HepG2 (cell line): ENCODE measurements around the gene PPP1R13B. TPM values are rescaled to one million over a fixed set of nuclear protein-coding genes. Genes with fewer than 3 reads are reported as not detected.
A peak's percentile ranks its signal among the peaks of the same experiment; 100 is the strongest.

Source experiments
- ATAC-seq: fragments of 200-7000 bp; cut with Tn5 transposase; 3 replicates; pipeline ENCODE4 v1.9.1; 2020; ENCODE audit warnings: mild to moderate bottlenecking, moderate library complexity
- BruUV-seq: library from RNA; stranded (reverse); fragments of 400-500 nt; replicated peaks from 2 replicates; lab custom pipeline; 2021; lab: Mats Ljungman, UMichigan
- CTCF ChIA-PET: fragments of 300-600 bp; formaldehyde crosslinking; extraction: SDS; loops from one replicate; lab custom pipeline; 2021; ENCODE audit warnings: low total read pairs, inconsistent platforms, low intra/inter-chr PET ratio; lab: Yijun Ruan, JAX
- POLR2A ChIA-PET: fragments of 350-600 bp; sonication (Branson Sonifier 250); formaldehyde crosslinking; loops from one replicate; lab custom pipeline; 2020; ENCODE audit warnings: antibody characterized with exemption, inconsistent platforms; lab: Yijun Ruan, JAX
- DNase-seq: peaks from one replicate; pipeline ENCODE4 v3.0.0-alpha.2; 2015; ENCODE audit warnings: low spot score
- FAIRE-seq: peaks from 3 replicates; lab custom pipeline; 2011; peaks lifted over from hg19 to GRCh38; lab: Jason Lieb, UNC
- H2AFZ ChIP-seq: one replicate; pipeline ENCODE4 v1.6.1; 2011; ENCODE audit warnings: low read length, inconsistent platforms
- H3K27ac ChIP-seq: fragments of 300-600 bp; 3 replicates; pipeline ENCODE4 v1.8.0; 2011; ENCODE audit warnings: mixed run types, mild to moderate bottlenecking, mixed read lengths, low read length, inconsistent platforms; ENCODE audit not compliant: insufficient read depth; ENCODE audit errors: extremely low read length
- H3K27me3 ChIP-seq, 2 experiments: fragments of 200-600 bp in 1 of 2; 2 replicates in 1 of 2; 3 replicates in 1 of 2; pipeline versions ENCODE4 v1.6.0 to v1.8.0; 2011; ENCODE audit warnings: low read length in 2 of 2, mild to moderate bottlenecking in 2 of 2, moderate library complexity in 2 of 2, inconsistent platforms in 1 of 2; ENCODE audit not compliant: insufficient read depth in 2 of 2, control insufficient read depth in 1 of 2
- H3K36me3 ChIP-seq, 2 experiments: fragments of 200-600 bp in 1 of 2; replicated peaks in 1 of 2; 2 replicates in 1 of 2; 3 replicates in 1 of 2; pipeline versions ENCODE4 v1.5.1 to v1.8.0; 2011; ENCODE audit warnings: low read length in 2 of 2, inconsistent platforms in 1 of 2; ENCODE audit not compliant: insufficient read depth in 2 of 2, control insufficient read depth in 1 of 2
- H3K4me1 ChIP-seq: 2 replicates; pipeline ENCODE4 v1.5.1; 2012; ENCODE audit warnings: low read length, inconsistent platforms; ENCODE audit not compliant: insufficient read depth
- H3K4me2 ChIP-seq: 2 replicates; pipeline ENCODE4 v1.6.0; 2011; ENCODE audit warnings: low read depth, low read length, inconsistent platforms
- H3K4me3 ChIP-seq, 3 experiments: fragments of 200-600 bp in 1 of 3; sonication (generic), shearing (Covaris generic) in 1 of 3; replicated peaks in 1 of 3; 2 replicates each; pipeline ENCODE4 v1.5.1; 2011 to 2016; ENCODE audit warnings: low read length in 3 of 3, inconsistent platforms in 2 of 3, low read depth in 2 of 3, mild to moderate bottlenecking in 2 of 3, control low read depth in 1 of 3, mixed read lengths in 1 of 3; ENCODE audit not compliant: insufficient read depth in 1 of 3
- H3K79me2 ChIP-seq: one replicate; pipeline ENCODE4 v1.6.1; 2011; ENCODE audit warnings: low read length, inconsistent platforms; ENCODE audit not compliant: insufficient read depth
- H3K9ac ChIP-seq: 2 replicates; pipeline ENCODE4 v1.6.0; 2011; ENCODE audit warnings: mild to moderate bottlenecking, low read depth, low read length, inconsistent platforms; ENCODE audit not compliant: insufficient read depth
- H3K9me3 ChIP-seq: 2 replicates; pipeline ENCODE4 v1.5.1; 2012; ENCODE audit warnings: mild to moderate bottlenecking, low read length
- H4K20me1 ChIP-seq: 2 replicates; pipeline ENCODE4 v1.6.0; 2011; ENCODE audit warnings: inconsistent platforms, mild to moderate bottlenecking, low read length, moderate library complexity; ENCODE audit not compliant: insufficient read depth
- CTCF ChIP-seq: sonication (generic); formaldehyde crosslinking; IDR thresholded peaks from 2 replicates; pipeline ENCODE4 v1.5.0; 2020; ENCODE audit warnings: mild to moderate bottlenecking, missing genetic modification reagents, moderate library complexity
- FIP1L1 ChIP-seq: fragments of 200-400 bp; formaldehyde crosslinking; IDR thresholded peaks from 2 replicates; pipeline ENCODE4 v1.6.1; 2018; ENCODE audit warnings: low read depth, mild to moderate bottlenecking, low read length, moderate library complexity, borderline replicate concordance; ENCODE audit not compliant: insufficient read depth
- IRF2 ChIP-seq: IDR thresholded peaks from 2 replicates; pipeline ENCODE4 v1.6.1; 2018; ENCODE audit warnings: missing genetic modification reagents, missing compliant biosample characterization
- LCORL ChIP-seq, 2 experiments: fragments of 450-650 bp in 1 of 2; sonication (generic) in 1 of 2; formaldehyde crosslinking in 1 of 2; IDR thresholded peaks; 2 replicates each; pipeline versions ENCODE4 v1.5.0 to v1.6.1; 2017 to 2020; ENCODE audit warnings: antibody characterized with exemption in 1 of 2, missing genetic modification reagents in 1 of 2
- PAWR ChIP-seq: sonication (generic); formaldehyde crosslinking; IDR thresholded peaks from 2 replicates; pipeline ENCODE4 v1.4.0; 2020; ENCODE audit warnings: missing genetic modification reagents, mild to moderate bottlenecking, borderline replicate concordance
- POLR2AphosphoS5 ChIP-seq: IDR thresholded peaks from 2 replicates; pipeline ENCODE4 v1.6.1; 2012; ENCODE audit warnings: low read depth, low read length
- RXRA ChIP-seq: sonication (generic); formaldehyde crosslinking; IDR thresholded peaks from 2 replicates; pipeline ENCODE4 v1.5.1; 2020; ENCODE audit warnings: missing genetic modification reagents
- STAG1 ChIP-seq: sonication (generic); formaldehyde crosslinking; IDR thresholded peaks from 2 replicates; pipeline ENCODE4 v1.4.0; 2020; ENCODE audit warnings: missing genetic modification reagents
- THYN1 ChIP-seq: sonication (generic); formaldehyde crosslinking; IDR thresholded peaks from 2 replicates; pipeline ENCODE4 v1.8.1; 2023; ENCODE audit warnings: low read depth, mild to moderate bottlenecking, moderate library complexity, missing genetic modification reagents, borderline replicate concordance
- ZNF12 ChIP-seq: sonication (generic); formaldehyde crosslinking; IDR thresholded peaks from 2 replicates; pipeline ENCODE4 v1.5.0; 2020; ENCODE audit warnings: missing genetic modification reagents
- ZNF205 ChIP-seq: IDR thresholded peaks from 2 replicates; pipeline ENCODE4 v1.6.1; 2018; ENCODE audit warnings: missing biosample characterization, missing genetic modification reagents
- ZNF567 ChIP-seq: sonication (generic); formaldehyde crosslinking; IDR thresholded peaks from 2 replicates; pipeline ENCODE4 v1.8.1; 2023; ENCODE audit warnings: mild to moderate bottlenecking, missing genetic modification reagents, borderline replicate concordance
- ZNF768 ChIP-seq: sonication (generic); formaldehyde crosslinking; IDR thresholded peaks from 2 replicates; pipeline ENCODE4 v1.4.0; 2020; ENCODE audit warnings: missing genetic modification reagents
- WGBS: methylation state at CpG from one replicate; pipeline ENCODE4 v1.1.6; 2017; ENCODE audit warnings: low lambda C conversion rate; 5-methylcytosine and 5-hydroxymethylcytosine counted together
- in situ Hi-C: cut with HindIII; loops from 2 replicates; pipeline ENCODE4 v1.10.0; 2017; ENCODE audit warnings: low pct_unique_long_range_greater_than_20kb; ENCODE audit not compliant: extremely low pct_ligation_motif_present
- intact Hi-C: fragments of 100-400 bp; cut with micrococcal nuclease; formaldehyde crosslinking; loops from one replicate; pipeline ENCODE4 v1.10.0; 2022; ENCODE audit not compliant: unreplicated experiment
- polyA plus RNA-seq, 8 experiments: library from polyadenylated mRNA; depleted of rRNA in 3 of 8; stranded (reverse) in 7 of 8; unstranded in 1 of 8; fragments of >200 nt; fragmentation: Illumina TruSeq in 4 of 8; extraction: Trizol in 4 of 8; gene quantifications; 2 replicates each; pipeline versions ENCODE4 v1.2.1 to v1.2.3, GENCODE V29; 2011 to 2016; ENCODE audit warnings: low read depth in 4 of 8, missing spikeins in 1 of 8, mixed read lengths in 1 of 8; ENCODE audit not compliant: insufficient read depth in 1 of 8
- total RNA-seq, 5 experiments: library from RNA; depleted of rRNA; stranded (reverse); fragments of >200 nt; fragmentation: Illumina TruSeq; extraction: Trizol; gene quantifications; 2 replicates each; pipeline ENCODE4 v1.2.3, GENCODE V29; 2016; ENCODE audit warnings: low read depth in 1 of 5
- TF ChIP-seq, protein P1 (sequence below): sonication (generic); formaldehyde crosslinking; IDR thresholded peaks from 2 replicates; pipeline ENCODE4 v1.5.0; 2020; ENCODE audit warnings: mild to moderate bottlenecking, missing genetic modification reagents
- TF ChIP-seq, protein P2 (sequence below): sonication (generic); formaldehyde crosslinking; IDR thresholded peaks from 2 replicates; pipeline ENCODE4 v1.4.0; 2020; ENCODE audit warnings: missing genetic modification reagents
- TF ChIP-seq, protein P3 (sequence below): IDR thresholded peaks from 2 replicates; pipeline ENCODE4 v1.6.1; 2016; ENCODE audit warnings: low read depth, control low read depth

The PPP1R13B gene
- total and polyA plus RNA-seq, 2 of the 13 experiments (the other 11 are each of a cell fraction or from before 2014, with no cell fraction given), result 4.6 to 9.4 TPM

- peak; percentile 52 for TF ChIP-seq CTCF (CRISPR knock-in tag)
- peak; percentile 99 for TF ChIP-seq ZNF768 (CRISPR knock-in tag)
- TF ChIP-seq, protein P1, sequence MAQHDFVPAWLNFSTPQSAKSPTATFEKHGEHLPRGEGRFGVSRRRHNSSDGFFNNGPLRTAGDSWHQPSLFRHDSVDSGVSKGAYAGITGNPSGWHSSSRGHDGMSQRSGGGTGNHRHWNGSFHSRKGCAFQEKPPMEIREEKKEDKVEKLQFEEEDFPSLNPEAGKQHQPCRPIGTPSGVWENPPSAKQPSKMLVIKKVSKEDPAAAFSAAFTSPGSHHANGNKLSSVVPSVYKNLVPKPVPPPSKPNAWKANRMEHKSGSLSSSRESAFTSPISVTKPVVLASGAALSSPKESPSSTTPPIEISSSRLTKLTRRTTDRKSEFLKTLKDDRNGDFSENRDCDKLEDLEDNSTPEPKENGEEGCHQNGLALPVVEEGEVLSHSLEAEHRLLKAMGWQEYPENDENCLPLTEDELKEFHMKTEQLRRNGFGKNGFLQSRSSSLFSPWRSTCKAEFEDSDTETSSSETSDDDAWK (CRISPR knock-in tag), result no peak
- TF ChIP-seq ZNF567 (CRISPR knock-in tag), result no peak
- no peak for TF ChIP-seq THYN1 (CRISPR knock-in tag)
- TF ChIP-seq STAG1, result peak; percentile 41
These were observed 8.7 kb upstream of the PPP1R13B start (continued) for GRCh38 chr14:103856105-103856504.

- Histone ChIP-seq H4K20me1 (no peaks in the 10 kb centered on the region), H3K4me2 (peak overlapping the region; percentile 96), H3K9ac (peak overlapping the region; percentile 78; the same call in 1 of the 2 replicates), H3K9me3 (no peaks in the 10 kb centered on the region), H3K4me3 (peak overlapping the region; percentile 53 to 74 (median 59)), H2AFZ (no peak overlapping the region), H3K79me2 (no peaks in the 10 kb centered on the region), H3K4me1 (peaks cover 61% of the 10 kb centered on the region), H3K36me3 (no peaks in the 10 kb centered on the region), H3K27me3 (0 out of 5 replicates have a peak, but pooled peaks cover 0 to 4% of the 10 kb centered on the region in 2 experiments), H3K27ac (peak overlapping the region; percentile 60)
- intact Hi-C loops, result no loop called here
- FAIRE-seq (no peak), DNase-seq (no peak), ATAC-seq (no peak)
- WGBS, result 47% methylated on average over 6 of the region's 6 CpGs
- CTCF ChIA-PET, result no interaction called here
- BruUV-seq, result no TSS peak
- POLR2A ChIA-PET, result interaction anchor here (0.7 to 3.5 kb wide), 13 partner anchors 10 to 140 kb away, joined by 3 to 60 read pairs (median 4); partner anchors contain the start of genes XRCC3 and ZFYVE21
- in situ Hi-C loops, result no loop called here
- TF ChIP-seq RXRA (no peak), LCORL (IDR thresholded peaks at IDR 0.05) (no peak), LCORL (CRISPR knock-in tag; IDR thresholded peaks at IDR 0.05) (no peak), ZNF205 (no peak), IRF2 (CRISPR knock-in tag) (no peak), POLR2AphosphoS5 (0 out of 2 replicates have a peak, but pooled peaks have one; percentile 4), PAWR (CRISPR knock-in tag) (0 out of 2 replicates have a peak, but pooled peaks have one; percentile 46), ZNF12 (CRISPR knock-in tag) (no peak), FIP1L1 (no peak)
- TF ChIP-seq, protein P2, sequence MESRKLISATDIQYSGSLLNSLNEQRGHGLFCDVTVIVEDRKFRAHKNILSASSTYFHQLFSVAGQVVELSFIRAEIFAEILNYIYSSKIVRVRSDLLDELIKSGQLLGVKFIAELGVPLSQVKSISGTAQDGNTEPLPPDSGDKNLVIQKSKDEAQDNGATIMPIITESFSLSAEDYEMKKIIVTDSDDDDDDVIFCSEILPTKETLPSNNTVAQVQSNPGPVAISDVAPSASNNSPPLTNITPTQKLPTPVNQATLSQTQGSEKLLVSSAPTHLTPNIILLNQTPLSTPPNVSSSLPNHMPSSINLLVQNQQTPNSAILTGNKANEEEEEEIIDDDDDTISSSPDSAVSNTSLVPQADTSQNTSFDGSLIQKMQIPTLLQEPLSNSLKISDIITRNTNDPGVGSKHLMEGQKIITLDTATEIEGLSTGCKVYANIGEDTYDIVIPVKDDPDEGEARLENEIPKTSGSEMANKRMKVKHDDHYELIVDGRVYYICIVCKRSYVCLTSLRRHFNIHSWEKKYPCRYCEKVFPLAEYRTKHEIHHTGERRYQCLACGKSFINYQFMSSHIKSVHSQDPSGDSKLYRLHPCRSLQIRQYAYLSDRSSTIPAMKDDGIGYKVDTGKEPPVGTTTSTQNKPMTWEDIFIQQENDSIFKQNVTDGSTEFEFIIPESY, result no peak
- TF ChIP-seq, protein P3, sequence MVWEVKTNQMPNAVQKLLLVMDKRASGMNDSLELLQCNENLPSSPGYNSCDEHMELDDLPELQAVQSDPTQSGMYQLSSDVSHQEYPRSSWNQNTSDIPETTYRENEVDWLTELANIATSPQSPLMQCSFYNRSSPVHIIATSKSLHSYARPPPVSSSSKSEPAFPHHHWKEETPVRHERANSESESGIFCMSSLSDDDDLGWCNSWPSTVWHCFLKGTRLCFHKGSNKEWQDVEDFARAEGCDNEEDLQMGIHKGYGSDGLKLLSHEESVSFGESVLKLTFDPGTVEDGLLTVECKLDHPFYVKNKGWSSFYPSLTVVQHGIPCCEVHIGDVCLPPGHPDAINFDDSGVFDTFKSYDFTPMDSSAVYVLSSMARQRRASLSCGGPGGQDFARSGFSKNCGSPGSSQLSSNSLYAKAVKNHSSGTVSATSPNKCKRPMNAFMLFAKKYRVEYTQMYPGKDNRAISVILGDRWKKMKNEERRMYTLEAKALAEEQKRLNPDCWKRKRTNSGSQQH (CRISPR knock-in tag), result no peak
These were observed 8.3 kb upstream of the PPP1R13B start for GRCh38 chr14:103855734-103856095.
